Mesenchymal stem cell (in vitro differentiated cells and primary cell): ENCODE data around the gene IRAK1BP1.

Experiments
- DNase-seq: peaks from one replicate; pipeline ENCODE4 v3.0.0-alpha.2; 2013
- H2AFZ ChIP-seq: one replicate; pipeline ENCODE4 v1.6.1; 2013; ENCODE audit warnings: low read depth, mild to moderate bottlenecking, control low read depth, inconsistent platforms, low read length, moderate library complexity
- H2AK5ac ChIP-seq: 2 replicates; pipeline ENCODE4 v1.6.1; 2013; ENCODE audit warnings: low read length, moderate library complexity, mild to moderate bottlenecking, inconsistent platforms; ENCODE audit not compliant: severe bottlenecking
- H2BK120ac ChIP-seq: one replicate; pipeline ENCODE4 v1.6.1; 2013; ENCODE audit warnings: low read depth, mild to moderate bottlenecking, inconsistent platforms, low read length, moderate library complexity
- H2BK12ac ChIP-seq, 2 experiments: one replicate each; pipeline ENCODE4 v1.6.1; 2013; ENCODE audit warnings: inconsistent platforms in 2 of 2, low read length in 2 of 2, mild to moderate bottlenecking in 2 of 2, moderate library complexity in 2 of 2, control low read depth in 1 of 2
- H2BK15ac ChIP-seq: one replicate; pipeline ENCODE4 v1.6.1; 2013; ENCODE audit warnings: mild to moderate bottlenecking, low read depth, inconsistent platforms; ENCODE audit not compliant: poor library complexity, severe bottlenecking
- H2BK5ac ChIP-seq: 2 replicates; pipeline ENCODE4 v1.6.1; 2013; ENCODE audit warnings: low read depth, mild to moderate bottlenecking, low read length, control low read depth, inconsistent platforms; ENCODE audit not compliant: poor library complexity, severe bottlenecking
- H3K14ac ChIP-seq, 2 experiments: one replicate each; pipeline ENCODE4 v1.6.1; 2013; ENCODE audit warnings: inconsistent platforms in 2 of 2, low read length in 2 of 2, control low read depth in 1 of 2, mild to moderate bottlenecking in 1 of 2, moderate library complexity in 1 of 2
- H3K18ac ChIP-seq, 2 experiments: one replicate each; pipeline ENCODE4 v1.6.1; 2013; ENCODE audit warnings: inconsistent platforms in 2 of 2, low read length in 2 of 2, control low read depth in 1 of 2, low read depth in 1 of 2, mild to moderate bottlenecking in 1 of 2
- H3K23ac ChIP-seq, 2 experiments: one replicate each; pipeline ENCODE4 v1.6.1; 2013; ENCODE audit warnings: inconsistent platforms in 2 of 2, low read length in 2 of 2, mild to moderate bottlenecking in 2 of 2, moderate library complexity in 2 of 2, control low read depth in 1 of 2
- H3K27ac ChIP-seq: 2 replicates; pipeline ENCODE4 v1.5.1; 2013; ENCODE audit warnings: mild to moderate bottlenecking, moderate library complexity, low read length, control low read depth, inconsistent platforms; ENCODE audit not compliant: poor library complexity, severe bottlenecking
- H3K27me3 ChIP-seq, 2 experiments: 2 replicates each; pipeline versions ENCODE4 v1.6.1 to v1.7.0; 2013; ENCODE audit warnings: low read length in 2 of 2, mild to moderate bottlenecking in 2 of 2, moderate library complexity in 2 of 2, control low read depth in 1 of 2, inconsistent platforms in 1 of 2; ENCODE audit not compliant: control insufficient read depth in 1 of 2, insufficient read depth in 1 of 2
- H3K36me3 ChIP-seq, 2 experiments: 2 replicates each; pipeline versions ENCODE4 v1.6.1 to v1.7.0; 2013; ENCODE audit warnings: low read length in 2 of 2, control low read depth in 1 of 2, inconsistent platforms in 1 of 2, low read depth in 1 of 2, mild to moderate bottlenecking in 1 of 2; ENCODE audit not compliant: insufficient read depth in 2 of 2, control insufficient read depth in 1 of 2
- H3K4ac ChIP-seq, 2 experiments: one replicate each; pipeline ENCODE4 v1.6.1; 2013; ENCODE audit warnings: inconsistent platforms in 2 of 2, low read length in 2 of 2, mild to moderate bottlenecking in 2 of 2, moderate library complexity in 2 of 2, control low read depth in 1 of 2, low read depth in 1 of 2
- H3K4me1 ChIP-seq: 2 replicates; pipeline ENCODE4 v1.6.1; 2013; ENCODE audit warnings: low read depth, low read length, control low read depth; ENCODE audit not compliant: control insufficient read depth, insufficient read depth
- H3K4me2 ChIP-seq: 2 replicates; pipeline ENCODE4 v1.6.1; 2013; ENCODE audit warnings: low read length, mild to moderate bottlenecking, inconsistent platforms; ENCODE audit not compliant: poor library complexity, severe bottlenecking
- H3K4me3 ChIP-seq, 2 experiments: 2 replicates each; pipeline versions ENCODE4 v1.5.1 to v1.7.0; 2013; ENCODE audit warnings: low read length in 2 of 2, mild to moderate bottlenecking in 2 of 2, control low read depth in 1 of 2, low read depth in 1 of 2; ENCODE audit not compliant: insufficient read depth in 1 of 2
- H3K79me1 ChIP-seq: replicated peaks from 2 replicates; pipeline ENCODE4 v1.6.1; 2013; ENCODE audit warnings: mild to moderate bottlenecking, control low read depth, low read length, inconsistent platforms; ENCODE audit not compliant: poor library complexity, severe bottlenecking
- H3K9ac ChIP-seq: 2 replicates; pipeline ENCODE4 v1.7.0; 2013; ENCODE audit warnings: mild to moderate bottlenecking, low read length, moderate library complexity
- H3K9me3 ChIP-seq: 2 replicates; pipeline ENCODE4 v1.7.0; 2013; ENCODE audit warnings: mild to moderate bottlenecking, low read length; ENCODE audit not compliant: control insufficient read depth
- H4K8ac ChIP-seq: one replicate; pipeline ENCODE4 v1.6.1; 2013; ENCODE audit warnings: inconsistent platforms, mild to moderate bottlenecking, low read length, moderate library complexity
- H4K91ac ChIP-seq: one replicate; pipeline ENCODE4 v1.6.1; 2013; ENCODE audit warnings: mild to moderate bottlenecking, low read length, inconsistent platforms
- WGBS: methylation state at CpG from one replicate; pipeline ENCODE4 v1.1.7; 2013; ENCODE audit warnings: mixed read lengths; 5-methylcytosine and 5-hydroxymethylcytosine counted together

Gene IRAK1BP1

GRCh38 chr6:78910591-78911171 lies 43.3 kb downstream of the IRAK1BP1 start:
- Histone ChIP-seq H3K23ac (peak overlapping the region in 1 of 2 experiments; percentile 93), H3K27me3 (no peaks in the 10 kb centered on the region), H3K9ac (peak overlapping the region; percentile 81), H3K9me3 (no peaks in the 10 kb centered on the region), H3K14ac (peak overlapping the region in 1 of 2 experiments; percentile 73), H3K79me1 (no peaks in the 10 kb centered on the region), H3K4me2 (peak overlapping the region; percentile 78), H3K36me3 (no peaks in the 10 kb centered on the region), H2BK5ac (peak overlapping the region; percentile 9), H2BK120ac (no peak overlapping the region), H4K8ac (no peak overlapping the region), H3K18ac (peak overlapping the region; percentile 42 to 61), H3K4ac (no peak overlapping the region), H3K4me3 (peak overlapping the region; percentile 65 to 85), H2BK15ac (no peak overlapping the region), H2AFZ (peak overlapping the region; percentile 84), H3K4me1 (peaks cover 5% of the 10 kb centered on the region), H2BK12ac (peak overlapping the region in 1 of 2 experiments; percentile 45), H2AK5ac (no peak overlapping the region), H4K91ac (peak overlapping the region; percentile 43), H3K27ac (no peak overlapping the region)
- DNase-seq = peak; percentile 24
- WGBS = 3% methylated on average over 49 of the region's 49 CpGs

- DNase-seq = no peak
- Histone ChIP-seq H3K18ac (no peak overlapping the region), H3K9ac (peak overlapping the region; percentile 81), H3K4me2 (no peak overlapping the region), H2BK15ac (no peak overlapping the region), H4K91ac (no peak overlapping the region), H3K4me1 (peaks cover 5% of the 10 kb centered on the region), H3K23ac (no peak overlapping the region), H3K14ac (no peak overlapping the region), H3K9me3 (peaks cover under 1% of the 10 kb centered on the region), H2BK12ac (no peak overlapping the region), H2BK5ac (peak overlapping the region; percentile 9), H2AK5ac (no peak overlapping the region), H3K27me3 (no peaks in the 10 kb centered on the region), H3K36me3 (no peaks in the 10 kb centered on the region), H2BK120ac (no peak overlapping the region), H3K4me3 (peak overlapping the region in 1 of 2 experiments; percentile 85), H3K79me1 (no peaks in the 10 kb centered on the region), H3K27ac (no peak overlapping the region), H3K4ac (no peak overlapping the region), H4K8ac (no peak overlapping the region), H2AFZ (peak overlapping the region; percentile 84)
- 80% methylated on average over 9 of the region's 9 CpGs for WGBS
Observed at GRCh38 chr6:78911218-78911940, 44.0 kb downstream of the IRAK1BP1 start.

- Histone ChIP-seq H3K18ac (no peak overlapping the region), H2BK15ac (no peak overlapping the region), H3K27ac (no peak overlapping the region), H3K9me3 (peaks cover 37% of the 10 kb centered on the region), H4K8ac (no peak overlapping the region), H3K27me3 (no peaks in the 10 kb centered on the region), H2BK5ac (no peak overlapping the region), H4K91ac (no peak overlapping the region), H3K4me1 (no peaks in the 10 kb centered on the region), H3K14ac (no peak overlapping the region), H2AFZ (no peak overlapping the region), H2BK120ac (no peak overlapping the region), H3K36me3 (no peaks in the 10 kb centered on the region), H3K9ac (no peak overlapping the region), H2AK5ac (no peak overlapping the region), H2BK12ac (no peak overlapping the region), H3K4me3 (no peak overlapping the region), H3K4me2 (no peak overlapping the region), H3K23ac (no peak overlapping the region), H3K79me1 (no peaks in the 10 kb centered on the region), H3K4ac (no peak overlapping the region)
- WGBS = no CpG with 5 or more reads among the region's 3 CpGs
- DNase-seq = no peak
Observed at GRCh38 chr6:78916411-78916810, 49.1 kb downstream of the IRAK1BP1 start.

- H3K14ac ChIP-seq = no peak overlapping the region
Observed at GRCh38 chr6:78917788-78918187, 50.4 kb downstream of the IRAK1BP1 start.

More at GRCh38 chr6:78917788-78918187, 50.4 kb downstream of the IRAK1BP1 start:
- H2AFZ ChIP-seq = no peak overlapping the region
- H4K91ac ChIP-seq = no peak overlapping the region
- no peak overlapping the region for H3K9ac ChIP-seq
- 100% methylated on average over 1 of the region's 1 CpG for WGBS
- no peaks in the 10 kb centered on the region for H3K79me1 ChIP-seq
- H3K27me3 ChIP-seq = no peaks in the 10 kb centered on the region
- no peak overlapping the region for H2AK5ac ChIP-seq
- H2BK15ac ChIP-seq = no peak overlapping the region
- H3K9me3 ChIP-seq = peaks cover 37% of the 10 kb centered on the region
- no peak overlapping the region for H3K4me2 ChIP-seq
- DNase-seq = no peak
- H3K23ac ChIP-seq = no peak overlapping the region
- no peak overlapping the region for H2BK12ac ChIP-seq
- H3K36me3 ChIP-seq = no peaks in the 10 kb centered on the region
- no peak overlapping the region for H3K27ac ChIP-seq
- H4K8ac ChIP-seq = no peak overlapping the region
- H3K18ac ChIP-seq = no peak overlapping the region
- H3K4ac ChIP-seq = no peak overlapping the region
- no peak overlapping the region for H2BK120ac ChIP-seq
- no peak overlapping the region for H2BK5ac ChIP-seq
- no peaks in the 10 kb centered on the region for H3K4me1 ChIP-seq
- H3K4me3 ChIP-seq = no peak overlapping the region
